Epithelial cell of esophagus (primary cell): ENCODE results near the gene MAFB.

Experiments used
- DNase-seq: peaks from one replicate; pipeline ENCODE4 v3.0.0; 2010; ENCODE audit warnings: low read depth
- H3K4me3 ChIP-seq: 2 replicates; pipeline ENCODE4 v1.5.1; 2011; ENCODE audit warnings: mild to moderate bottlenecking, low read length, control low read depth
- TF ChIP-seq, protein P1 (sequence below): IDR thresholded peaks from 2 replicates; pipeline ENCODE4 v1.5.1; 2011; ENCODE audit warnings: low read depth, mild to moderate bottlenecking, low read length, control low read depth, inconsistent platforms; ENCODE audit not compliant: insufficient read depth; ENCODE audit errors: missing control alignments

Gene MAFB

DNA sequence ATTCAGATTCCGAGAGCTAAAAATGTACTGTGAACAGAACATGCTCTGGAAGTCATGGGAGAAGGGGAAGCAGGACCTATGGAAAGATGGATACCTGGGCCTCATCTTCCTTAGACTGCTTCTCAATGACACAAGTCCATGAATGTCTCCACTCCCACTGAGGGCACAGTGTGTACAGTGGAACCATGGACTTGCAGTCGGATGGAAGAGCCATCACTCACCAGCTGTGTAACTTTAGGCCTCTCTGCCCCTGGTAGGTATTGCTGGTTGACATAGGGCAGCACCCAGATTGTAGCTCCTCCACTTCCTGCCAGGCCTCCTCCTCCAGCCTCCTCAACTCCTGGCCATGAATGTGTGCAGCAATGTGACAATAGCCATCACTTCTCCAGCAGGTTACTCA is 52.5 kb downstream of the MAFB start:
- DNase-seq, result no peak
- no peak overlapping the region for H3K4me3 ChIP-seq
- TF ChIP-seq, protein P1, sequence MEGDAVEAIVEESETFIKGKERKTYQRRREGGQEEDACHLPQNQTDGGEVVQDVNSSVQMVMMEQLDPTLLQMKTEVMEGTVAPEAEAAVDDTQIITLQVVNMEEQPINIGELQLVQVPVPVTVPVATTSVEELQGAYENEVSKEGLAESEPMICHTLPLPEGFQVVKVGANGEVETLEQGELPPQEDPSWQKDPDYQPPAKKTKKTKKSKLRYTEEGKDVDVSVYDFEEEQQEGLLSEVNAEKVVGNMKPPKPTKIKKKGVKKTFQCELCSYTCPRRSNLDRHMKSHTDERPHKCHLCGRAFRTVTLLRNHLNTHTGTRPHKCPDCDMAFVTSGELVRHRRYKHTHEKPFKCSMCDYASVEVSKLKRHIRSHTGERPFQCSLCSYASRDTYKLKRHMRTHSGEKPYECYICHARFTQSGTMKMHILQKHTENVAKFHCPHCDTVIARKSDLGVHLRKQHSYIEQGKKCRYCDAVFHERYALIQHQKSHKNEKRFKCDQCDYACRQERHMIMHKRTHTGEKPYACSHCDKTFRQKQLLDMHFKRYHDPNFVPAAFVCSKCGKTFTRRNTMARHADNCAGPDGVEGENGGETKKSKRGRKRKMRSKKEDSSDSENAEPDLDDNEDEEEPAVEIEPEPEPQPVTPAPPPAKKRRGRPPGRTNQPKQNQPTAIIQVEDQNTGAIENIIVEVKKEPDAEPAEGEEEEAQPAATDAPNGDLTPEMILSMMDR, result no peak

DNA sequence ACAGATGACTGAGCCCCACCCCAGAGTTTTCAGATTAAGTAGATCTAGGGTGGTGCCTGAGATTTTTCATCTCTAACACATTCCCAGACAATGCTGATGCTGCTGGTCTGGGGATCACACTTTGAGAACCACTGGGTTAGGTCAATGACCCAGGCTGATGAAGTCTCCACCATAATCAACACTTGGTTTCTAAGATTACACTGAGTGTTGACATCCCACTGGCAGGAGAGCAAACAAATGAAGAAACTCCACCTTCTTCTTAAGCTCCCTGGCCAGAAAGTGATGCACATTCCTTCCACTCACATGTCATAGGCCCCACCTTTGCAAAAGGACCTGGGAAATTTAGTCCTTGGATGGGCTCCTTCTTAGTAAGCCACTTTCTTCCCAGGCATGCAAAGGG is 53.1 kb downstream of the MAFB start:
- DNase-seq, result no peak
- TF ChIP-seq, protein P1, result no peak
- no peak overlapping the region for H3K4me3 ChIP-seq
